BLaER1 (cell line): ENCODE results near the gene MTCH1.

ENCODE experiments used
- H3K27ac ChIP-seq: shearing (Covaris generic); formaldehyde crosslinking; 2 replicates; pipeline ENCODE4 v1.8.1; 2022
- H3K27me3 ChIP-seq: shearing (Covaris generic); formaldehyde crosslinking; 2 replicates; pipeline ENCODE4 v1.8.1; 2022
- H3K36me3 ChIP-seq: shearing (Covaris generic); formaldehyde crosslinking; 2 replicates; pipeline ENCODE4 v1.8.1; 2022
- H3K4me1 ChIP-seq: shearing (Covaris generic); formaldehyde crosslinking; 2 replicates; pipeline ENCODE4 v1.8.1; 2022
- H3K4me2 ChIP-seq: shearing (Covaris generic); formaldehyde crosslinking; 2 replicates; pipeline ENCODE4 v1.8.1; 2022
- H3K4me3 ChIP-seq: shearing (Covaris generic); formaldehyde crosslinking; 2 replicates; pipeline ENCODE4 v1.8.1; 2022
- H3K9ac ChIP-seq: shearing (Covaris generic); formaldehyde crosslinking; 2 replicates; pipeline ENCODE4 v1.8.1; 2022
- H3K9me3 ChIP-seq: shearing (Covaris generic); formaldehyde crosslinking; 2 replicates; pipeline ENCODE4 v1.8.1; 2022
- H4K20me1 ChIP-seq: shearing (Covaris generic); formaldehyde crosslinking; 2 replicates; pipeline ENCODE4 v1.8.1; 2022
- Cebpa-rat ChIP-seq: shearing (Covaris generic); IDR thresholded peaks from 2 replicates; pipeline ENCODE4 v1.8.1; 2022

Gene MTCH1

GRCh38 chr6:36985808-36986703 is at the start of gene MTCH1:
Gene MTCH1 (minus strand): TSS chr6:36986196. CDS start chr6:36986173, 23 bp downstream.
- no peaks in the 10 kb centered on the region for H3K9me3 ChIP-seq
- TF ChIP-seq Cebpa-rat = no peak
- peaks cover 21% of the 10 kb centered on the region for H3K36me3 ChIP-seq
- H3K4me1 ChIP-seq = peaks cover 45% of the 10 kb centered on the region
- H3K27ac ChIP-seq = peak within 1 kb of the TSS; percentile 99
- no peaks in the 10 kb centered on the region for H3K27me3 ChIP-seq
- H3K4me2 ChIP-seq = peak within 1 kb of the TSS; percentile 96
- H3K4me3 ChIP-seq = peak within 1 kb of the TSS; percentile 99
- peaks cover 42% of the 10 kb centered on the region for H4K20me1 ChIP-seq
- peak within 1 kb of the TSS; percentile 96 for H3K9ac ChIP-seq

- H3K9ac ChIP-seq = no peak overlapping the region; the same call in 1 of the 2 replicates
- no peak overlapping the region for H3K27ac ChIP-seq
- 0 out of 2 replicates have a peak overlapping the region, but pooled peaks have one; percentile 9 for H3K4me2 ChIP-seq
- H4K20me1 ChIP-seq = no peaks in the 10 kb centered on the region
- H3K36me3 ChIP-seq = no peaks in the 10 kb centered on the region; the same call in 1 of the 2 replicates
- peaks cover 7% of the 10 kb centered on the region; the same call in 1 of the 2 replicates for H3K9me3 ChIP-seq
- no peak for TF ChIP-seq Cebpa-rat
- no peaks in the 10 kb centered on the region for H3K27me3 ChIP-seq
- peaks cover 15% of the 10 kb centered on the region; the same call in 1 of the 2 replicates for H3K4me1 ChIP-seq
- no peak overlapping the region for H3K4me3 ChIP-seq
Measured at GRCh38 chr6:37033819-37034795, 48.1 kb upstream of the MTCH1 start.

GRCh38 chr6:37033255-37033654 is 47.3 kb upstream of the MTCH1 start:
- no peak overlapping the region for H3K4me2 ChIP-seq
- no peaks in the 10 kb centered on the region; the same call in 1 of the 2 replicates for H3K36me3 ChIP-seq
- H3K9ac ChIP-seq = no peak overlapping the region
- no peak for TF ChIP-seq Cebpa-rat
- peaks cover 7% of the 10 kb centered on the region; the same call in 1 of the 2 replicates for H3K9me3 ChIP-seq
- no peak overlapping the region for H3K4me3 ChIP-seq
- H3K27me3 ChIP-seq = no peaks in the 10 kb centered on the region
- peaks cover 15% of the 10 kb centered on the region; the same call in 1 of the 2 replicates for H3K4me1 ChIP-seq
- H3K27ac ChIP-seq = no peak overlapping the region
- H4K20me1 ChIP-seq = no peaks in the 10 kb centered on the region

GRCh38 chr6:37032239-37032638 is 46.2 kb upstream of the MTCH1 start:
- peaks cover 7% of the 10 kb centered on the region; the same call in 1 of the 2 replicates for H3K9me3 ChIP-seq
- no peak overlapping the region for H3K9ac ChIP-seq
- H3K27me3 ChIP-seq = no peaks in the 10 kb centered on the region
- H3K4me3 ChIP-seq = no peak overlapping the region
- H3K27ac ChIP-seq = no peak overlapping the region
- H3K4me1 ChIP-seq = peaks cover 15% of the 10 kb centered on the region; the same call in 1 of the 2 replicates
- H3K36me3 ChIP-seq = no peaks in the 10 kb centered on the region; the same call in 1 of the 2 replicates
- TF ChIP-seq Cebpa-rat = no peak
- H3K4me2 ChIP-seq = no peak overlapping the region
- no peaks in the 10 kb centered on the region for H4K20me1 ChIP-seq

GRCh38 chr6:37030599-37030998 is 44.6 kb upstream of the MTCH1 start:
- no peak overlapping the region for H3K4me3 ChIP-seq
- peaks cover 7% of the 10 kb centered on the region; the same call in 1 of the 2 replicates for H3K9me3 ChIP-seq
- no peak overlapping the region for H3K4me2 ChIP-seq
- H3K27ac ChIP-seq = no peak overlapping the region
- peaks cover 15% of the 10 kb centered on the region; the same call in 1 of the 2 replicates for H3K4me1 ChIP-seq
- no peaks in the 10 kb centered on the region for H3K27me3 ChIP-seq
- H4K20me1 ChIP-seq = no peaks in the 10 kb centered on the region
- no peak overlapping the region for H3K9ac ChIP-seq
- H3K36me3 ChIP-seq = no peaks in the 10 kb centered on the region; the same call in 1 of the 2 replicates
- TF ChIP-seq Cebpa-rat = no peak

GRCh38 chr6:37029249-37029971 is 43.4 kb upstream of the MTCH1 start:
- Histone ChIP-seq H3K27me3 (no peaks in the 10 kb centered on the region), H3K4me3 (no peak overlapping the region), H3K4me2 (no peak overlapping the region), H3K9me3 (peaks cover 7% of the 10 kb centered on the region; the same call in 1 of the 2 replicates), H3K4me1 (peaks cover 5% of the 10 kb centered on the region; the same call in 1 of the 2 replicates), H3K9ac (no peak overlapping the region), H3K36me3 (no peaks in the 10 kb centered on the region; the same call in 1 of the 2 replicates), H4K20me1 (no peaks in the 10 kb centered on the region), H3K27ac (no peak overlapping the region)
- no peak for TF ChIP-seq Cebpa-rat

GRCh38 chr6:37027811-37028469 is 41.9 kb upstream of the MTCH1 start:
- Histone ChIP-seq H3K4me3 (no peak overlapping the region), H3K9me3 (peaks cover 7% of the 10 kb centered on the region; the same call in 1 of the 2 replicates), H3K27ac (no peak overlapping the region), H3K27me3 (no peaks in the 10 kb centered on the region), H3K4me1 (no peaks in the 10 kb centered on the region), H4K20me1 (no peaks in the 10 kb centered on the region), H3K36me3 (no peaks in the 10 kb centered on the region; the same call in 1 of the 2 replicates), H3K4me2 (no peak overlapping the region), H3K9ac (no peak overlapping the region)
- no peak for TF ChIP-seq Cebpa-rat

- no peaks in the 10 kb centered on the region; the same call in 1 of the 2 replicates for H3K36me3 ChIP-seq
- no peak overlapping the region for H3K9ac ChIP-seq
- no peak overlapping the region for H3K4me3 ChIP-seq
- no peak for TF ChIP-seq Cebpa-rat
- H3K4me2 ChIP-seq = no peak overlapping the region
- H3K9me3 ChIP-seq = peaks cover 7% of the 10 kb centered on the region; the same call in 1 of the 2 replicates
- no peaks in the 10 kb centered on the region for H4K20me1 ChIP-seq
- H3K27me3 ChIP-seq = no peaks in the 10 kb centered on the region
- H3K4me1 ChIP-seq = peaks cover under 1% of the 10 kb centered on the region
- no peak overlapping the region for H3K27ac ChIP-seq
Measured at GRCh38 chr6:37027036-37027720, 41.2 kb upstream of the MTCH1 start.
